Body of pancreas (tissue), 4 donors: ENCODE measurements around the gene GPHA2. TPM values are rescaled to one million over a fixed set of nuclear protein-coding genes. Genes with fewer than 3 reads are reported as not detected.
A peak's percentile ranks its signal among the peaks of the same experiment; 100 is the strongest.
"Not testable (repeated sequence)": the region's sequence is repeated elsewhere in the genome, so short reads cannot be mapped to it uniquely, and the experiment has no call there.

Experiments used
- ATAC-seq: fragments of 150-250 bp; one replicate; pipeline ENCODE4 v1.9.1; 2016
- DNase-seq, 4 donors: peaks; one replicate each; pipeline ENCODE4 v3.0.0-alpha.2; 2019
- H3K27ac ChIP-seq, 4 donors: fragments of 200-600 bp; sonication (generic); 1 replicate in 3 of 4; 2 replicates in 1 of 4; pipeline versions ENCODE4 v1.5.1 to v1.6.1; 2016 to 2019; ENCODE audit warnings: mild to moderate bottlenecking in 1 of 4, mixed read lengths in 1 of 4, moderate library complexity in 1 of 4
- H3K27me3 ChIP-seq, 2 donors: fragments of 200-600 bp; sonication (generic); one replicate each; pipeline ENCODE4 v1.6.0; 2016; ENCODE audit warnings: mild to moderate bottlenecking in 1 of 2
- H3K36me3 ChIP-seq, 2 donors: fragments of 200-600 bp; sonication (generic); replicated peaks in 1 of 2; 2 replicates each; pipeline ENCODE4 v1.5.1; 2016; ENCODE audit warnings: low read depth in 2 of 2; ENCODE audit not compliant: insufficient read depth in 1 of 2
- H3K4me1 ChIP-seq: fragments of 200-600 bp; sonication (generic); one replicate; pipeline ENCODE4 v1.6.0; 2016
- H3K4me3 ChIP-seq, 2 donors: fragments of 200-600 bp; sonication (generic); 1 replicate in 1 of 2; 2 replicates in 1 of 2; pipeline ENCODE4 v1.5.1; 2016 to 2019
- H3K9me3 ChIP-seq, 3 donors: fragments of 200-600 bp; sonication (generic); 1 replicate in 2 of 3; 2 replicates in 1 of 3; pipeline ENCODE4 v1.5.1; 2016
- CTCF ChIP-seq, 7 experiments: fragments of 450-650 bp in 4 of 7; fragments of 200-600 bp in 3 of 7; sonication (generic) in 3 of 7; IDR thresholded peaks; one replicate each; pipeline ENCODE4 v1.5.1; 2016 to 2019; ENCODE audit warnings: antibody characterized with exemption in 7 of 7
- POLR2A ChIP-seq, 3 donors: fragments of 450-650 bp; IDR thresholded peaks; one replicate each; pipeline ENCODE4 v1.6.1; 2016; ENCODE audit warnings: antibody characterized with exemption in 3 of 3, mild to moderate bottlenecking in 2 of 3
- WGBS, 2 donors: methylation state at CpG; one replicate each; pipeline ENCODE4 v1.1.5; 2017; 5-methylcytosine and 5-hydroxymethylcytosine counted together
- intact Hi-C: fragments of 100-400 bp; cut with DNase I; formaldehyde crosslinking; loops from one replicate; pipeline ENCODE4 v1.15.1; 2023
- total RNA-seq, 2 donors: library from RNA; depleted of rRNA; stranded (reverse); fragments of >200 nt; gene quantifications; one replicate each; pipeline ENCODE4 v1.1.0, GENCODE V29; 2016

GPHA2 gene, protein sequence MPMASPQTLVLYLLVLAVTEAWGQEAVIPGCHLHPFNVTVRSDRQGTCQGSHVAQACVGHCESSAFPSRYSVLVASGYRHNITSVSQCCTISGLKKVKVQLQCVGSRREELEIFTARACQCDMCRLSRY
- total RNA-seq: 10 to 100 TPM in 1 of 2 donors, 1 to 10 TPM in 1; 7.3 to 18.5 TPM

DNA sequence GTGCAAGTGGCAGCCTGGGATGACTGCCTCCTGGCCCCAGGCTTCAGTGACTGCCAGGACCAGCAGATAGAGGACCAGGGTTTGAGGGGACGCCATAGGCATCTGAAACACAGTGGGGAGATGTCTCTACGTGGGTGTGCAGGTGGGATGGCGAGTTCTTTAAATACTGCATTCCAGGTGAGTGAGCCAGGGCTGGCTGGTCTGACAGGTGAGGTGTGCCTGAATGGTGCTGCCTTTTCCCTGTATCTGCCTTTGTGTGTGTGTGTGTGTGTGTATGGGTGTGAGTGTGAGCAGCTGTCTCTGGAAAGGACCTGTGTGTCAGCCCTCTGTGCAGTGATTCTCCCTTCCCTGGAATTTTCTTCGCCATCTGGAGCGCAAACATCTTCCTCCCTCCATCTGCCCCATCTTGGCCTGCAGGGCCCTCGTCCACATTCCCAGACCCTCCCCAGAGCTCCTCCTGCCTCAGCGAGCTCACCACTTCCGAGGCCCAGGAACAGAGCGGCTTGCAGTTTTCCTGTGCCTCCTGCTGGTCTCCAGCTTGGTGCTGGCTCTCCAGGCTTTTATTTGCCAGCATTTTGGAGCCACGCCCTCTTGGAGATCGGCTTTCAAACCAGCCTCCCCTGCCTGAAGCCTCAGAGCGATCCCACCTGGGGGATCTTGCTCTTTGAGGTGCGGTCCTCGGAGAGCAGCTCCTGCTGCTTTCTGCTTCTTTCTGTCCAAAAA is at the start of gene GPHA2:
GPHA2 (minus strand) TSS at position 535 of the 723 bp plus-strand sequence; CDS start at position 102, 433 bp downstream.
- Histone ChIP-seq H3K36me3 (peaks cover 0 to 9% of the 10 kb centered on the region in 2 donors), H3K4me3 (no peak within 1 kb of the TSS), H3K27me3 (no peaks in the 10 kb centered on the region), H3K4me1 (peaks cover 26% of the 10 kb centered on the region), H3K9me3 (no peaks in the 10 kb centered on the region), H3K27ac (peak within 1 kb of the TSS; percentile 25 to 54 (median 48))
- DNase-seq (peak; percentile 58 to 79 (median 64)), ATAC-seq (peak; percentile 43)
- TF ChIP-seq CTCF (IDR thresholded peaks at IDR 0.05) (peak in 3 of 7 experiments; percentile 13 to 36 (median 20)), POLR2A (IDR thresholded peaks at IDR 0.05) (peak in 2 of 3 donors; percentile 33 to 61)
- intact Hi-C loops: no loop called here
- WGBS, 2 donors: 31 to 44% methylated on average over 8 to 14 of the region's 14 CpGs

DNA sequence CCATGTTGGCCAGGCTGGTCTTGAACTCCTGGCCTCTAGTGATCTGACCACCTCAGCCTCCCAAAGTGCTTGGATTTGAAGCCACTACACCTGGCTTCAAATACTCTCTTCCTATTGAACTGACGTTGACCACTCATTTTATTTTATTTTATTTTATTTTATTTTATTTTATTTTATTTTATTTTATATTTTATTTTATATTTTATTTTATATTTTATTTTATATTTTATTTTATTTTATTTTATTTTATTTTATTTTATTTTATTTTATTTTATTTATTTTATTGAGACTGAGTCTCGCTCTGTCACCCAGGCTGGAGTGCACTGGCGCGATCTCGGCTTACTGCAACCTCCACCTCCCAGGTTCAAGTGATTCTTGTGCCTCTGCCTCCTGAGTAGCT is 47.6 kb upstream of the GPHA2 start:
- H3K4me3 ChIP-seq, H3K36me3 ChIP-seq, H3K9me3 ChIP-seq, DNase-seq, ATAC-seq, intact Hi-C loops, H3K27me3 ChIP-seq, H3K27ac ChIP-seq, H3K4me1 ChIP-seq: not testable (repeated sequence)
- 88 to 89% methylated on average over 5 of the region's 5 CpGs for WGBS, 2 donors

DNA sequence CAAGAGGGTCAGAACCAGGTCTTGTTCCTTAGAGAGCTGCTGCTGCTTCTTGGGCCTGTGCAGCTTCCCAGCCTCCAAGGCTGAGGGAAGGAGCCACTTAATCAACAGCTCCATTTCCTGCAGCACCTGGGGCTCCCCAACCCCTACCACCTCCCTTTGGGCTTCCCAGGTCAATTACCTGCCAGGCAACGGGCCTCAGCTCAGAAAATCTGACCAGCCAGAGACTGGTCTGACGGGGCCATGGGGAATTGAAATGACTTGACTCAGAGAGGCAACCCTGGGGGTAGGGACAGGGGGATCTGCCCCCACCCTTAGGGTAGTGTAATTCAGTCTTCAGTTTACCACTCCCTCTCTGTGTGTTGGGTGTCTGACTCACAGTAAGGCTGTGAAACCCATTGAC is 41.0 kb upstream of the GPHA2 start:
- Histone ChIP-seq H3K27me3 (no peaks in the 10 kb centered on the region), H3K36me3 (no peaks in the 10 kb centered on the region), H3K27ac (no peak overlapping the region), H3K9me3 (no peaks in the 10 kb centered on the region), H3K4me1 (peaks cover 7% of the 10 kb centered on the region), H3K4me3 (no peak overlapping the region)
- DNase-seq: no peak
- TF ChIP-seq CTCF (IDR thresholded peaks at IDR 0.05) (no peak), POLR2A (IDR thresholded peaks at IDR 0.05) (no peak)
- intact Hi-C loops: no loop called here
- no peak for ATAC-seq
- 82 to 83% methylated on average over 1 to 2 of the region's 2 CpGs for WGBS, 2 donors

DNA sequence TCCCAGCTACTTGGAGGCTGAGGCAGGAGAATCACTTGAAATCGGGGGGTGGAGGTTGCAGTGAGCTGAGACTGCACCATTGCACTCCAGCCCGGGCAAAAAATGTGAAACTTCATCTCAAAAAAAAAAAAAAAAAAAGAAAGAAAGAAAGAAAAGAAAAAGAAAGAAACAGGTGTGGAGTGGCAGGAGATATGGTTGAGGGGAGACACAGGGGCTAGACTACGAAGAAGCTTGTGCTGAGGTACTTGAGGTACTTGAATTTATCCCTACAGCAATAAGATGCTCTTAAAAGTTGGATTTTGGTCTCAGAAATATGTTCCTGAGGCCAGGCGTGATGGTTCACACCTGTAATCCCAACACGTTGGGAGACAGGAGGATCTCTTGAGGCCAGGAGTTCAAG is 38.4 kb upstream of the GPHA2 start:
- Histone ChIP-seq H3K9me3 (no peaks in the 10 kb centered on the region), H3K4me3 (no peak overlapping the region), H3K4me1 (peaks cover 10% of the 10 kb centered on the region), H3K27me3 (no peaks in the 10 kb centered on the region), H3K27ac (no peak overlapping the region), H3K36me3 (no peaks in the 10 kb centered on the region)
- ATAC-seq (no peak), DNase-seq (no peak)
- WGBS, 2 donors: 69 to 78% methylated on average over 4 to 5 of the region's 5 CpGs
- intact Hi-C loops: no loop called here
- TF ChIP-seq POLR2A (IDR thresholded peaks at IDR 0.05) (no peak), CTCF (IDR thresholded peaks at IDR 0.05) (no peak)

- peak within 1 kb of the TSS in 1 of 4 donors; percentile 21 for H3K27ac ChIP-seq
- peak; percentile 95 for ATAC-seq
- no peaks in the 10 kb centered on the region for H3K27me3 ChIP-seq
- DNase-seq: peak; percentile 88 to 94 (median 93)
- TF ChIP-seq CTCF (IDR thresholded peaks at IDR 0.05) (no peak), POLR2A (IDR thresholded peaks at IDR 0.05) (peak in 2 of 3 donors; percentile 21 to 26)
- no peaks in the 10 kb centered on the region for H3K9me3 ChIP-seq
- peaks cover 10% of the 10 kb centered on the region for H3K4me1 ChIP-seq
- H3K36me3 ChIP-seq: no peaks in the 10 kb centered on the region
- intact Hi-C loops: no loop called here
- WGBS, 2 donors: 18 to 59% methylated on average over 26 to 63 of the region's 69 CpGs
- no peak within 1 kb of the TSS for H3K4me3 ChIP-seq
These were observed 35.9 kb upstream of the GPHA2 start, which contains the start of gene MAJIN for GRCh38 chr11:64971421-64972233. Gene MAJIN, minus strand, starts transcription at chr11:64972108. Its CDS starts 12,703 bp downstream, at chr11:64959405.
